WTC11 (cell line): Measurements from ENCODE around the gene UBAP1. TPM values are rescaled to one million over a fixed set of nuclear protein-coding genes. Genes with fewer than 3 reads are reported as not detected.

ENCODE experiments used
- ATF2 ChIP-seq: sonication (generic); formaldehyde crosslinking; IDR thresholded peaks from 2 replicates; pipeline ENCODE4 v1.8.1; 2022; ENCODE audit warnings: low read depth, missing genetic modification reagents, borderline replicate concordance
- ATF3 ChIP-seq: sonication (generic); formaldehyde crosslinking; conservative IDR thresholded peaks from 2 replicates; pipeline ENCODE4 v1.8.1; 2022; ENCODE audit warnings: mild to moderate bottlenecking, missing genetic modification reagents
- ATF6 ChIP-seq: sonication (generic); formaldehyde crosslinking; IDR thresholded peaks from 2 replicates; pipeline ENCODE4 v1.8.1; 2023; ENCODE audit warnings: mild to moderate bottlenecking, missing genetic modification reagents
- CREB1 ChIP-seq: sonication (generic); formaldehyde crosslinking; IDR thresholded peaks from 2 replicates; pipeline ENCODE4 v1.8.0; 2023; ENCODE audit warnings: mild to moderate bottlenecking, missing genetic modification reagents
- CREM ChIP-seq: sonication (generic); formaldehyde crosslinking; IDR thresholded peaks from 2 replicates; pipeline ENCODE4 v1.8.1; 2022; ENCODE audit warnings: mild to moderate bottlenecking, missing genetic modification reagents, moderate library complexity
- E2F4 ChIP-seq: sonication (generic); formaldehyde crosslinking; IDR thresholded peaks from 2 replicates; pipeline ENCODE4 v1.8.1; 2022; ENCODE audit warnings: low read depth, mild to moderate bottlenecking, moderate library complexity, missing genetic modification reagents, borderline replicate concordance
- E2F5 ChIP-seq: sonication (generic); formaldehyde crosslinking; IDR thresholded peaks from 2 replicates; pipeline ENCODE4 v1.8.1; 2022; ENCODE audit warnings: mild to moderate bottlenecking, moderate library complexity, missing genetic modification reagents
- ETV6 ChIP-seq: sonication (generic); formaldehyde crosslinking; IDR thresholded peaks from 2 replicates; pipeline ENCODE4 v1.8.1; 2022; ENCODE audit warnings: mild to moderate bottlenecking, missing genetic modification reagents
- FOXP1 ChIP-seq: sonication (generic); formaldehyde crosslinking; IDR thresholded peaks from 2 replicates; pipeline ENCODE4 v1.8.0; 2022; ENCODE audit warnings: missing genetic modification reagents, mild to moderate bottlenecking, moderate library complexity, borderline replicate concordance
- GTF2I ChIP-seq: fragments of 250-450 bp; sonication (Bioruptor Pico); conservative IDR thresholded peaks from 2 replicates; pipeline ENCODE4 v1.4.0; 2021; ENCODE audit warnings: mild to moderate bottlenecking
- JAZF1 ChIP-seq: fragments of 250-450 bp; sonication (Bioruptor Pico); IDR thresholded peaks from 2 replicates; pipeline ENCODE4 v1.9.0; 2021; ENCODE audit warnings: moderate library complexity, mild to moderate bottlenecking, inconsistent platforms
- JUN ChIP-seq: sonication (generic); formaldehyde crosslinking; IDR thresholded peaks from 2 replicates; pipeline ENCODE4 v1.8.0; 2023; ENCODE audit warnings: mild to moderate bottlenecking, missing genetic modification reagents
- KAT7 ChIP-seq: sonication (generic); formaldehyde crosslinking; IDR thresholded peaks from 2 replicates; pipeline ENCODE4 v1.8.1; 2023; ENCODE audit warnings: missing genetic modification reagents, mild to moderate bottlenecking, borderline replicate concordance
- MXD4 ChIP-seq: fragments of 250-450 bp; sonication (Bioruptor Pico); IDR thresholded peaks from 2 replicates; pipeline ENCODE4 v1.8.0; 2021; ENCODE audit warnings: mild to moderate bottlenecking, moderate library complexity, borderline replicate concordance
- NFYB ChIP-seq: sonication (generic); formaldehyde crosslinking; conservative IDR thresholded peaks from 2 replicates; pipeline ENCODE4 v1.8.0; 2022; ENCODE audit warnings: low read depth, missing genetic modification reagents
- PRRX2 ChIP-seq: fragments of 250-450 bp; sonication (Bioruptor Pico); IDR thresholded peaks from 2 replicates; pipeline ENCODE4 v1.8.0; 2021; ENCODE audit warnings: mild to moderate bottlenecking
- SMAD3 ChIP-seq: sonication (generic); formaldehyde crosslinking; IDR thresholded peaks from 2 replicates; pipeline ENCODE4 v1.8.0; 2022; ENCODE audit warnings: missing genetic modification reagents, mild to moderate bottlenecking, borderline replicate concordance
- STAT6 ChIP-seq: sonication (generic); formaldehyde crosslinking; conservative IDR thresholded peaks from 2 replicates; pipeline ENCODE4 v1.8.1; 2023; ENCODE audit warnings: mild to moderate bottlenecking, low read depth, missing genetic modification reagents, moderate library complexity
- TEAD1 ChIP-seq: sonication (generic); formaldehyde crosslinking; IDR thresholded peaks from 2 replicates; pipeline ENCODE4 v1.8.0; 2022; ENCODE audit warnings: mild to moderate bottlenecking, missing genetic modification reagents
- TEAD4 ChIP-seq: sonication (generic); formaldehyde crosslinking; IDR thresholded peaks from 2 replicates; pipeline ENCODE4 v1.8.0; 2022; ENCODE audit warnings: mild to moderate bottlenecking, missing genetic modification reagents
- USF2 ChIP-seq: sonication (generic); formaldehyde crosslinking; IDR thresholded peaks from 2 replicates; pipeline ENCODE4 v1.8.1; 2023; ENCODE audit warnings: mild to moderate bottlenecking, missing genetic modification reagents, moderate library complexity
- ZMAT4 ChIP-seq: fragments of 250-450 bp; sonication (Bioruptor Pico); IDR thresholded peaks from 2 replicates; pipeline ENCODE4 v1.9.0; 2021; ENCODE audit warnings: mild to moderate bottlenecking
- ZNF219 ChIP-seq: sonication (generic); formaldehyde crosslinking; IDR thresholded peaks from 2 replicates; pipeline ENCODE4 v1.8.0; 2023; ENCODE audit warnings: missing genetic modification reagents, mild to moderate bottlenecking, borderline replicate concordance
- ZNF232 ChIP-seq: sonication (generic); formaldehyde crosslinking; IDR thresholded peaks from 2 replicates; pipeline ENCODE4 v1.8.0; 2022; ENCODE audit warnings: mild to moderate bottlenecking, missing genetic modification reagents
- ZNF263 ChIP-seq: sonication (generic); formaldehyde crosslinking; IDR thresholded peaks from 2 replicates; pipeline ENCODE4 v1.8.1; 2022; ENCODE audit warnings: low read depth, mild to moderate bottlenecking, moderate library complexity, missing genetic modification reagents
- ZNF423 ChIP-seq: fragments of 250-450 bp; sonication (Bioruptor Pico); IDR thresholded peaks from 2 replicates; pipeline ENCODE4 v2.1.2; 2022; ENCODE audit warnings: mild to moderate bottlenecking, moderate library complexity
- ZNF425 ChIP-seq: fragments of 250-450 bp; sonication (Bioruptor Pico); conservative IDR thresholded peaks from 2 replicates; pipeline ENCODE4 v1.9.0; 2021; ENCODE audit warnings: mild to moderate bottlenecking
- total RNA-seq: library from RNA; stranded (reverse); gene quantifications from 3 replicates; pipeline ENCODE4 v1.2.3, GENCODE V29; 2021

The UBAP1 gene
- total RNA-seq, 1 experiment from 2014 or later, result 23.9 TPM

- no peak for TF ChIP-seq ATF2 (CRISPR knock-in tag)
- TF ChIP-seq GTF2I, result no peak
- no peak for TF ChIP-seq JAZF1 (CRISPR knock-in tag)
- no peak for TF ChIP-seq STAT6 (CRISPR knock-in tag)
- no peak for TF ChIP-seq JUN
- TF ChIP-seq FOXP1 (CRISPR knock-in tag), result peak; percentile 52; the same call in 1 of the 2 replicates
- TF ChIP-seq USF2, result no peak; the same call in 1 of the 2 replicates
- no peak for TF ChIP-seq TEAD1 (CRISPR knock-in tag)
- TF ChIP-seq PRRX2 (CRISPR knock-in tag), result no peak
- TF ChIP-seq NFYB (CRISPR knock-in tag), result peak; percentile 47; the same call in 1 of the 2 replicates
- TF ChIP-seq ZNF232, result peak; percentile 91
- 0 out of 2 replicates have a peak, but pooled peaks have one; percentile 25 for TF ChIP-seq CREB1 (CRISPR knock-in tag)
- TF ChIP-seq ATF3, result no peak
- TF ChIP-seq MXD4, result no peak
- TF ChIP-seq ZNF263 (CRISPR knock-in tag), result no peak
- TF ChIP-seq TEAD4 (CRISPR knock-in tag), result no peak
- no peak for TF ChIP-seq ATF6
- TF ChIP-seq KAT7 (CRISPR knock-in tag), result no peak
- TF ChIP-seq ZNF423 (CRISPR knock-in tag), result no peak
- no peak for TF ChIP-seq ZMAT4 (CRISPR knock-in tag)
- TF ChIP-seq E2F5, result no peak; the same call in 1 of the 2 replicates
- peak; percentile 45; the same call in 1 of the 2 replicates for TF ChIP-seq ETV6 (CRISPR knock-in tag)
- peak; percentile 71; the same call in 1 of the 2 replicates for TF ChIP-seq CREM
- no peak for TF ChIP-seq ZNF425 (CRISPR knock-in tag)
- TF ChIP-seq E2F4 (CRISPR knock-in tag), result no peak
- peak; percentile 88; the same call in 1 of the 2 replicates for TF ChIP-seq SMAD3 (CRISPR knock-in tag)
- TF ChIP-seq ZNF219 (CRISPR knock-in tag), result no peak
These were observed at the start of gene UBAP1 (continued) for GRCh38 chr9:34178436-34179212.
